HG03457 (cell line): Measurements from ENCODE around the gene ASMTL.
"Not testable (repeated sequence)": the region's sequence is repeated elsewhere in the genome, so short reads cannot be mapped to it uniquely, and the experiment has no call there.

Experiments
- ATAC-seq: cut with Tn5 transposase; IDR thresholded peaks from one replicate; pipeline ENCODE4 v1.9.1; 2021; ENCODE audit warnings: moderate number of reproducible peaks; ENCODE audit not compliant: unreplicated experiment

ASMTL gene

GRCh38 chrX:1452516-1453394 is at the start of gene ASMTL:
TSS of gene ASMTL (minus strand) at chrX:1452909. CDS start at chrX:1452840, 69 bp downstream.
- ATAC-seq, result peak; percentile 61

GRCh38 chrX:1502241-1502640 is 49.5 kb upstream of the ASMTL start:
- no peak for ATAC-seq

- peak; percentile 60 for ATAC-seq
Measured at GRCh38 chrX:1500701-1501624, 48.3 kb upstream of the ASMTL start.

GRCh38 chrX:1496076-1496475 is 43.4 kb upstream of the ASMTL start:
- ATAC-seq, result no peak

- peak; percentile 48 for ATAC-seq
Measured at GRCh38 chrX:1493877-1494510, 41.3 kb upstream of the ASMTL start.

GRCh38 chrX:1493412-1493811 is 40.7 kb upstream of the ASMTL start:
- no peak for ATAC-seq

- no peak for ATAC-seq
Measured at GRCh38 chrX:1492421-1493012, 39.8 kb upstream of the ASMTL start.

- ATAC-seq, result peak; percentile 66
Measured at GRCh38 chrX:1491851-1492349, 39.2 kb upstream of the ASMTL start.

- not testable (repeated sequence) for ATAC-seq
Measured at GRCh38 chrX:1491248-1491647, 38.5 kb upstream of the ASMTL start.

- not testable (repeated sequence) for ATAC-seq
Measured at GRCh38 chrX:1490723-1491122, 38.0 kb upstream of the ASMTL start.

- not testable (repeated sequence) for ATAC-seq
Measured at GRCh38 chrX:1489354-1489753, 36.6 kb upstream of the ASMTL start.

- no peak for ATAC-seq
Measured at GRCh38 chrX:1488745-1489144, 36.0 kb upstream of the ASMTL start.

- no peak for ATAC-seq
Measured at GRCh38 chrX:1488141-1488540, 35.4 kb upstream of the ASMTL start.

- no peak for ATAC-seq
Measured at GRCh38 chrX:1487401-1487800, 34.7 kb upstream of the ASMTL start.

- no peak for ATAC-seq
Measured at GRCh38 chrX:1486749-1487361, 34.1 kb upstream of the ASMTL start.

GRCh38 chrX:1486177-1486576 is 33.5 kb upstream of the ASMTL start:
- no peak for ATAC-seq

- no peak for ATAC-seq
Measured at GRCh38 chrX:1485033-1485432, 32.3 kb upstream of the ASMTL start.

GRCh38 chrX:1484638-1485019 is 31.9 kb upstream of the ASMTL start:
- ATAC-seq, result no peak

- ATAC-seq, result peak; percentile 44
Measured at GRCh38 chrX:1483843-1484637, 31.3 kb upstream of the ASMTL start.
